ENCODE measurements around the gene INSR.

DNA sequence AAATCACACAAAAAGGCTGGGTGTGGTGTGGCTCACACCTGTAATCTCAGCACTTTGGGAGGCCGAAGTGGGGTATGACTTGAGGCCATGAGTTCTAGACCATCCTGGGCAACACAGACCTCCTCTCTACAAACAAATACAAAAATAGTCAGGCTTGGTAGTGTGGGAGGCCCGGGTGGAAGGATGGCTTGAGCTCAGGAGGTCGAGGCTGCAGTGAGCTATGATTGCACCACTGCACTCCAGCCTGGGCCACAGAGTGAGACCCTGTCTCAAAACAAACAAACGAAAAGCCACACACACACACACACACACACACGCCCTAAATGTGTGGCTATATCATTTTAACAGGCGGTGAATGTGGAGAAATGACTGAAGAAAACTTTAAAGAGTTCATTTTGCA lies 225.6 kb downstream of the INSR start:
- TF ChIP-seq POLR2AphosphoS5 (IDR thresholded peaks at IDR 0.05; ENCODE audit: low read depth) (no peak), REST (IDR thresholded peaks at IDR 0.05; ENCODE audit: insufficient replicate concordance, low read depth) (no peak), SPI1 (IDR thresholded peaks at IDR 0.05; ENCODE audit: borderline replicate concordance, low read depth) (no peak)
- TF ChIP-seq, protein P1, sequence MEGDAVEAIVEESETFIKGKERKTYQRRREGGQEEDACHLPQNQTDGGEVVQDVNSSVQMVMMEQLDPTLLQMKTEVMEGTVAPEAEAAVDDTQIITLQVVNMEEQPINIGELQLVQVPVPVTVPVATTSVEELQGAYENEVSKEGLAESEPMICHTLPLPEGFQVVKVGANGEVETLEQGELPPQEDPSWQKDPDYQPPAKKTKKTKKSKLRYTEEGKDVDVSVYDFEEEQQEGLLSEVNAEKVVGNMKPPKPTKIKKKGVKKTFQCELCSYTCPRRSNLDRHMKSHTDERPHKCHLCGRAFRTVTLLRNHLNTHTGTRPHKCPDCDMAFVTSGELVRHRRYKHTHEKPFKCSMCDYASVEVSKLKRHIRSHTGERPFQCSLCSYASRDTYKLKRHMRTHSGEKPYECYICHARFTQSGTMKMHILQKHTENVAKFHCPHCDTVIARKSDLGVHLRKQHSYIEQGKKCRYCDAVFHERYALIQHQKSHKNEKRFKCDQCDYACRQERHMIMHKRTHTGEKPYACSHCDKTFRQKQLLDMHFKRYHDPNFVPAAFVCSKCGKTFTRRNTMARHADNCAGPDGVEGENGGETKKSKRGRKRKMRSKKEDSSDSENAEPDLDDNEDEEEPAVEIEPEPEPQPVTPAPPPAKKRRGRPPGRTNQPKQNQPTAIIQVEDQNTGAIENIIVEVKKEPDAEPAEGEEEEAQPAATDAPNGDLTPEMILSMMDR (IDR thresholded peaks at IDR 0.05; ENCODE audit: insufficient read depth, low read length) = no peak
